SW480 (cell line): ENCODE measurements around the gene SMARCA4.
A peak's percentile ranks its signal among the peaks of the same experiment; 100 is the strongest.
"Not testable (repeated sequence)": the region's sequence is repeated elsewhere in the genome, so short reads cannot be mapped to it uniquely, and the experiment has no call there.

Source experiments
- DNase-seq: peaks from one replicate; pipeline ENCODE4 v3.0.0-alpha.2; 2016; ENCODE audit warnings: low spot score

Gene SMARCA4

GRCh38 chr19:11069561-11069960, 108.7 kb downstream of the SMARCA4 start:
- no peak for DNase-seq

GRCh38 chr19:11070123-11070522, 109.3 kb downstream of the SMARCA4 start:
- DNase-seq: no peak

GRCh38 chr19:11073568-11073967, 112.7 kb downstream of the SMARCA4 start:
- no peak for DNase-seq

- not testable (repeated sequence) for DNase-seq
Observed at GRCh38 chr19:11076792-11077191, 116.0 kb downstream of the SMARCA4 start.

- no peak for DNase-seq
Observed at GRCh38 chr19:11078893-11079292, 118.1 kb downstream of the SMARCA4 start.

- DNase-seq: no peak
Observed at GRCh38 chr19:11079999-11080398, 119.2 kb downstream of the SMARCA4 start.

- no peak for DNase-seq
Observed at GRCh38 chr19:11087870-11088505, 127.2 kb downstream of the SMARCA4 start.

GRCh38 chr19:11088506-11089253, 127.8 kb downstream of the SMARCA4 start:
- DNase-seq: no peak

GRCh38 chr19:11089254-11090013, 128.6 kb downstream of the SMARCA4 start, which contains the start of gene LDLR:
Gene LDLR, plus strand, starts transcription at chr19:11089463. Its CDS starts 86 bp downstream, at chr19:11089549.
- DNase-seq: peak; percentile 98

- DNase-seq: not testable (repeated sequence)
Observed at GRCh38 chr19:11090014-11090263, 129.1 kb downstream of the SMARCA4 start.

- DNase-seq: peak; percentile 98
Observed at GRCh38 chr19:11090264-11090996, 129.6 kb downstream of the SMARCA4 start.

- peak; percentile 30 for DNase-seq
Observed at GRCh38 chr19:11090997-11091702, 130.3 kb downstream of the SMARCA4 start.

GRCh38 chr19:11091703-11092153, 130.9 kb downstream of the SMARCA4 start:
- peak; percentile 99 for DNase-seq

- peak; percentile 95 for DNase-seq
Observed at GRCh38 chr19:11092181-11092538, 131.3 kb downstream of the SMARCA4 start.

- DNase-seq: no peak
Observed at GRCh38 chr19:11093689-11094238, 132.9 kb downstream of the SMARCA4 start.

GRCh38 chr19:11094520-11094894, 133.7 kb downstream of the SMARCA4 start:
- DNase-seq: no peak

- no peak for DNase-seq
Observed at GRCh38 chr19:11096210-11096841, 135.5 kb downstream of the SMARCA4 start.

GRCh38 chr19:11097367-11097766, 136.5 kb downstream of the SMARCA4 start:
- not testable (repeated sequence) for DNase-seq

- no peak for DNase-seq
Observed at GRCh38 chr19:11098327-11098726, 137.5 kb downstream of the SMARCA4 start.

- DNase-seq: no peak
Observed at GRCh38 chr19:11098861-11099260, 138.0 kb downstream of the SMARCA4 start.

- DNase-seq: no peak
Observed at GRCh38 chr19:11100049-11100448, 139.2 kb downstream of the SMARCA4 start.
